HPDE6-E6E7 (cell line): ENCODE data around the gene SLC17A4.
"Not testable (repeated sequence)": the region's sequence is repeated elsewhere in the genome, so short reads cannot be mapped to it uniquely, and the experiment has no call there.

Source experiments
- DNase-seq: peaks from one replicate; pipeline ENCODE4 v3.0.0; 2011; ENCODE audit warnings: missing footprints; ENCODE audit errors: extremely low spot score

Gene SLC17A4

GRCh38 chr6:25754535-25754934, at the start of gene SLC17A4:
Gene SLC17A4, plus strand, starts transcription at chr6:25754742. Its CDS starts 7,221 bp downstream, at chr6:25761963.
- no peak for DNase-seq

- DNase-seq, result no peak
Observed at GRCh38 chr6:25706314-25707014, 48.1 kb upstream of the SLC17A4 start.

GRCh38 chr6:25709761-25710160, 44.8 kb upstream of the SLC17A4 start:
- no peak for DNase-seq

- DNase-seq, result no peak
Observed at GRCh38 chr6:25710287-25710686, 44.3 kb upstream of the SLC17A4 start.

GRCh38 chr6:25713824-25714223, 40.7 kb upstream of the SLC17A4 start:
- no peak for DNase-seq

GRCh38 chr6:25714765-25715164, 39.8 kb upstream of the SLC17A4 start:
- DNase-seq, result no peak

- no peak for DNase-seq
Observed at GRCh38 chr6:25715794-25716193, 38.7 kb upstream of the SLC17A4 start.

- DNase-seq, result no peak
Observed at GRCh38 chr6:25717866-25718740, 36.4 kb upstream of the SLC17A4 start.

- DNase-seq, result no peak
Observed at GRCh38 chr6:25726122-25726911, 28.2 kb upstream of the SLC17A4 start.

GRCh38 chr6:25727028-25727427, 27.5 kb upstream of the SLC17A4 start:
- no peak for DNase-seq

GRCh38 chr6:25730907-25731306, 23.6 kb upstream of the SLC17A4 start:
- no peak for DNase-seq

GRCh38 chr6:25731721-25732120, 22.8 kb upstream of the SLC17A4 start:
- DNase-seq, result no peak

GRCh38 chr6:25732468-25733198, 21.9 kb upstream of the SLC17A4 start:
- no peak for DNase-seq

GRCh38 chr6:25735261-25735660, 19.3 kb upstream of the SLC17A4 start:
- no peak for DNase-seq

- DNase-seq, result no peak
Observed at GRCh38 chr6:25743868-25744267, 10.7 kb upstream of the SLC17A4 start.

GRCh38 chr6:25745836-25746235, 8.7 kb upstream of the SLC17A4 start:
- no peak for DNase-seq

- no peak for DNase-seq
Observed at GRCh38 chr6:25746968-25747367, 7.6 kb upstream of the SLC17A4 start.

- no peak for DNase-seq
Observed at GRCh38 chr6:25747477-25747876, 7.1 kb upstream of the SLC17A4 start.

- no peak for DNase-seq
Observed at GRCh38 chr6:25748049-25748448, 6.5 kb upstream of the SLC17A4 start.

- not testable (repeated sequence) for DNase-seq
Observed at GRCh38 chr6:25748601-25749517, 5.7 kb upstream of the SLC17A4 start.
